Progenitor cell of endocrine pancreas (in vitro differentiated cells): ENCODE measurements around the gene PLXDC2. TPM values are rescaled to one million over a fixed set of nuclear protein-coding genes. Genes with fewer than 3 reads are reported as not detected.

Source experiments
- DNase-seq: peaks from one replicate; pipeline ENCODE4 v3.0.0; 2021; ENCODE audit warnings: low spot score; ENCODE audit not compliant: unreplicated experiment
- H3K27ac Mint-ChIP-seq: 2 replicates; pipeline ENCODE4 v1.8.0; 2021; ENCODE audit warnings: mild to moderate bottlenecking, moderate library complexity, mixed read lengths
- H3K27me3 Mint-ChIP-seq: 2 replicates; pipeline ENCODE4 v1.8.0; 2021; ENCODE audit warnings: mixed read lengths
- H3K36me3 Mint-ChIP-seq: 2 replicates; pipeline ENCODE4 v1.8.0; 2022; ENCODE audit warnings: mixed read lengths; ENCODE audit not compliant: insufficient read depth
- H3K4me1 Mint-ChIP-seq: 2 replicates; pipeline ENCODE4 v1.8.0; 2021; ENCODE audit warnings: low read depth, mixed read lengths
- H3K4me3 Mint-ChIP-seq: 2 replicates; pipeline ENCODE4 v1.8.0; 2021; ENCODE audit warnings: low read depth, mild to moderate bottlenecking, moderate library complexity, mixed read lengths
- H3K9me3 Mint-ChIP-seq: 2 replicates; pipeline ENCODE4 v1.8.0; 2021; ENCODE audit warnings: low read depth, mixed read lengths
- total RNA-seq: library from RNA; stranded (reverse); gene quantifications from 2 replicates; pipeline ENCODE4 v1.2.1, GENCODE V29; 2021
- TF ChIP-seq, protein P1 (sequence below): fragments of 200-600 bp; sonication (generic); IDR thresholded peaks from one replicate; pipeline ENCODE4 v1.5.0; 2021; ENCODE audit warnings: antibody characterized with exemption, mild to moderate bottlenecking; ENCODE audit not compliant: unreplicated experiment

Gene PLXDC2
- total RNA-seq, 1 donor from 2014 or later: 44.3 TPM

DNA sequence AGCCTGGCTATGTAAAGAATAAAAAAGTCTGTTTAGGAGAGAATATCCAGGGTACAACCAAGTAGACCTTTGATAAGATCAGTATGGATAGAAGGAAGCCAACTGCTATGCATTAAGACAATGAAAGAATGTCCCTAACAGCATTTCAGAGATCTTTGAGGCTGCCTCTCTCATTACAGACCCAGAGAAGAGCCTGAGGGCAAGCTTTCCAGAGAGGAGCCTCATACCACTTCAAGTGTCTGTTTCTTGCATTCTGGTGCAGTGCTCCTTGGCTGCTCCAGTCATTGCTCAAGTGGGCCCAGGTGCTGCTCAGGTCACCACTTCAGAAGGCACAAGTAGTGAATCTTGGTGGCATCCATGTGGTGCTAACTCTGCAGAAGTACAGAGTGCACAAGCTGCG is 514.0 kb downstream of the PLXDC2 start:
- H3K27ac Mint-ChIP-seq: no peak overlapping the region
- no peaks in the 10 kb centered on the region for H3K36me3 Mint-ChIP-seq
- H3K4me1 Mint-ChIP-seq: no peaks in the 10 kb centered on the region
- peaks cover 13% of the 10 kb centered on the region for H3K9me3 Mint-ChIP-seq
- TF ChIP-seq, protein P1, sequence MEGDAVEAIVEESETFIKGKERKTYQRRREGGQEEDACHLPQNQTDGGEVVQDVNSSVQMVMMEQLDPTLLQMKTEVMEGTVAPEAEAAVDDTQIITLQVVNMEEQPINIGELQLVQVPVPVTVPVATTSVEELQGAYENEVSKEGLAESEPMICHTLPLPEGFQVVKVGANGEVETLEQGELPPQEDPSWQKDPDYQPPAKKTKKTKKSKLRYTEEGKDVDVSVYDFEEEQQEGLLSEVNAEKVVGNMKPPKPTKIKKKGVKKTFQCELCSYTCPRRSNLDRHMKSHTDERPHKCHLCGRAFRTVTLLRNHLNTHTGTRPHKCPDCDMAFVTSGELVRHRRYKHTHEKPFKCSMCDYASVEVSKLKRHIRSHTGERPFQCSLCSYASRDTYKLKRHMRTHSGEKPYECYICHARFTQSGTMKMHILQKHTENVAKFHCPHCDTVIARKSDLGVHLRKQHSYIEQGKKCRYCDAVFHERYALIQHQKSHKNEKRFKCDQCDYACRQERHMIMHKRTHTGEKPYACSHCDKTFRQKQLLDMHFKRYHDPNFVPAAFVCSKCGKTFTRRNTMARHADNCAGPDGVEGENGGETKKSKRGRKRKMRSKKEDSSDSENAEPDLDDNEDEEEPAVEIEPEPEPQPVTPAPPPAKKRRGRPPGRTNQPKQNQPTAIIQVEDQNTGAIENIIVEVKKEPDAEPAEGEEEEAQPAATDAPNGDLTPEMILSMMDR: no peak
- no peak for DNase-seq
- no peaks in the 10 kb centered on the region for H3K27me3 Mint-ChIP-seq
- no peak overlapping the region for H3K4me3 Mint-ChIP-seq

DNA sequence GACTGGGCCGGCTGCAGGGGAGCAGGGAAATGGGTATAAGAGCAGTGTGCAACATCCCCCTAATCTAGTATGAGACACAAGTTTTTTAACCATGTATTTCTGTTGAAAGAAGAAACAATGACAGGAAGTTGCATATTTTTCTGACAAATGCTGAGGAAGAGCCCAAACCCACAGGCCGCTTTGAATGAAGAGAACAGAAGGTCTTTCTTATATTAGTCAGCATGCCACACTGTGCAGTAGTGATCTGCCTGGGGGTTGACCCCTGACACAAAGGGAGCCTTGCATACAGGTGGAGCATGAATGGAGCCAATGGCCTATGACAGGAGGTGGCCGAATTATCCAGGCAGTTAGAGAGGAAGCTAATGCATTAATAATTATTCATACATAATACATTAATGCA is 518.3 kb downstream of the PLXDC2 start:
- TF ChIP-seq, protein P1: no peak
- DNase-seq: no peak
- H3K27ac Mint-ChIP-seq: no peak overlapping the region
- no peaks in the 10 kb centered on the region for H3K27me3 Mint-ChIP-seq
- H3K4me3 Mint-ChIP-seq: no peak overlapping the region
- peaks cover 29% of the 10 kb centered on the region for H3K9me3 Mint-ChIP-seq
- no peaks in the 10 kb centered on the region for H3K36me3 Mint-ChIP-seq
- H3K4me1 Mint-ChIP-seq: no peaks in the 10 kb centered on the region
